GM23338 (cell line): ENCODE data around the gene CMIP. TPM values are rescaled to one million over a fixed set of nuclear protein-coding genes. Genes with fewer than 3 reads are reported as not detected.

Experiments
- ATAC-seq: fragments of 200-7000 bp; cut with Tn5 transposase; 3 replicates; pipeline ENCODE4 v1.9.1; 2020
- DNase-seq: peaks from one replicate; pipeline ENCODE4 v3.0.0-alpha.2; 2015; ENCODE audit warnings: low spot score
- H2AFZ ChIP-seq: fragments of 200-600 bp; sonication (generic); 2 replicates; pipeline ENCODE4 v1.8.0; 2016; ENCODE audit warnings: antibody characterized with exemption, mild to moderate bottlenecking, moderate library complexity
- H3F3A ChIP-seq: fragments of 200-600 bp; sonication (generic); replicated peaks from 2 replicates; pipeline ENCODE4 v1.8.0; 2017; ENCODE audit warnings: antibody characterized with exemption, mixed run types, low read depth
- H3K27ac ChIP-seq: fragments of 200-600 bp; sonication (generic); 2 replicates; pipeline ENCODE4 v1.6.1; 2016; ENCODE audit warnings: low read depth
- H3K27me3 ChIP-seq: fragments of 200-600 bp; sonication (generic); 2 replicates; pipeline ENCODE4 v1.8.0; 2016; ENCODE audit warnings: mild to moderate bottlenecking, mixed run types, moderate library complexity; ENCODE audit not compliant: insufficient read depth
- H3K36me3 ChIP-seq: fragments of 200-600 bp; sonication (generic); 2 replicates; pipeline ENCODE4 v1.8.0; 2016; ENCODE audit warnings: mild to moderate bottlenecking; ENCODE audit not compliant: insufficient read depth
- H3K4me1 ChIP-seq: fragments of 200-600 bp; sonication (generic); 2 replicates; pipeline ENCODE4 v1.8.0; 2016; ENCODE audit warnings: mild to moderate bottlenecking, moderate library complexity; ENCODE audit not compliant: insufficient read depth
- H3K4me2 ChIP-seq: fragments of 200-600 bp; sonication (generic); 2 replicates; pipeline ENCODE4 v1.7.1; 2017; ENCODE audit warnings: mixed run types
- H3K4me3 ChIP-seq: fragments of 200-600 bp; sonication (generic); 2 replicates; pipeline ENCODE4 v1.6.1; 2016; ENCODE audit warnings: mixed run types
- H3K79me2 ChIP-seq: fragments of 200-600 bp; sonication (generic); replicated peaks from 2 replicates; pipeline ENCODE4 v1.8.0; 2017; ENCODE audit warnings: mild to moderate bottlenecking; ENCODE audit not compliant: insufficient read depth
- H3K9me2 ChIP-seq: fragments of 200-600 bp; sonication (generic); 2 replicates; pipeline ENCODE4 v1.8.0; 2017; ENCODE audit not compliant: insufficient read depth
- H4K20me1 ChIP-seq: fragments of 200-600 bp; sonication (generic); replicated peaks from 2 replicates; pipeline ENCODE4 v1.8.0; 2017; ENCODE audit warnings: mild to moderate bottlenecking; ENCODE audit not compliant: insufficient read depth
- H3K27ac Mint-ChIP-seq: 2 replicates; pipeline ENCODE4 v1.8.0; 2020; ENCODE audit warnings: inconsistent platforms, mild to moderate bottlenecking, moderate library complexity, mixed read lengths
- H3K27me3 Mint-ChIP-seq: 3 replicates; pipeline ENCODE4 v1.8.0; 2022; ENCODE audit warnings: low read depth, mild to moderate bottlenecking, moderate library complexity, mixed read lengths, inconsistent platforms; ENCODE audit not compliant: insufficient read depth, poor library complexity
- H3K36me3 Mint-ChIP-seq: 3 replicates; pipeline ENCODE4 v1.8.0; 2021; ENCODE audit warnings: low read depth, mild to moderate bottlenecking, inconsistent platforms, moderate library complexity, mixed read lengths
- H3K4me1 Mint-ChIP-seq: 3 replicates; pipeline ENCODE4 v1.8.0; 2020; ENCODE audit warnings: mild to moderate bottlenecking, inconsistent platforms, mixed read lengths
- H3K4me3 Mint-ChIP-seq: 3 replicates; pipeline ENCODE4 v1.8.0; 2021; ENCODE audit warnings: moderate library complexity, mild to moderate bottlenecking, inconsistent platforms, mixed read lengths
- H3K9me3 Mint-ChIP-seq: 3 replicates; pipeline ENCODE4 v1.8.0; 2020; ENCODE audit warnings: moderate library complexity, mild to moderate bottlenecking, inconsistent platforms, mixed read lengths
- CREB1 ChIP-seq: fragments of 250-450 bp; sonication (Bioruptor Pico); IDR thresholded peaks from 2 replicates; pipeline ENCODE4 v1.5.0; 2020; ENCODE audit warnings: low read depth, mild to moderate bottlenecking, moderate library complexity
- CTCF ChIP-seq, 2 experiments: fragments of 200-600 bp in 1 of 2; sonication (generic) in 1 of 2; conservative IDR thresholded peaks; 2 replicates each; pipeline versions ENCODE4 v1.5.1 to v1.6.1; 2016 to 2017; ENCODE audit warnings: antibody characterized with exemption in 2 of 2, low read depth in 2 of 2, mild to moderate bottlenecking in 2 of 2, moderate library complexity in 1 of 2
- ETS1 ChIP-seq: IDR thresholded peaks from 2 replicates; pipeline ENCODE4 v1.6.1; 2016; ENCODE audit warnings: antibody characterized with exemption
- EZH2 ChIP-seq: fragments of 200-600 bp; sonication (generic); IDR thresholded peaks from one replicate; pipeline ENCODE4 v1.8.0; 2017; ENCODE audit warnings: antibody characterized with exemption, mild to moderate bottlenecking, low read depth; ENCODE audit not compliant: unreplicated experiment
- EZH2phosphoT487 ChIP-seq: fragments of 200-600 bp; sonication (generic); IDR thresholded peaks from one replicate; pipeline ENCODE4 v1.8.1; 2018; ENCODE audit warnings: antibody characterized with exemption; ENCODE audit not compliant: unreplicated experiment
- POLR2AphosphoS5 ChIP-seq: IDR thresholded peaks from 2 replicates; pipeline ENCODE4 v1.6.1; 2016; ENCODE audit warnings: antibody characterized with exemption, low read depth
- REST ChIP-seq: IDR thresholded peaks from one replicate; pipeline ENCODE4 v1.6.1; 2018; ENCODE audit warnings: antibody characterized with exemption; ENCODE audit not compliant: unreplicated experiment
- ZNF331 ChIP-seq: fragments of 250-450 bp; sonication (Bioruptor Pico); IDR thresholded peaks from 2 replicates; pipeline ENCODE4 v1.5.0; 2020; ENCODE audit warnings: low read depth, mild to moderate bottlenecking, moderate library complexity
- ZNF462 ChIP-seq: fragments of 250-450 bp; sonication (Bioruptor Pico); IDR thresholded peaks from 2 replicates; pipeline ENCODE4 v1.5.0; 2020; ENCODE audit warnings: mild to moderate bottlenecking, moderate library complexity
- polyA plus RNA-seq: library from polyadenylated mRNA; unstranded; fragments of >200 nt; fragmentation: Nextera tagmentation; extraction: Ambion mirVana; gene quantifications from 2 replicates; pipeline ENCODE4 v1.2.1, GENCODE V29; 2016
- total RNA-seq: library from RNA; depleted of rRNA; stranded (reverse); fragments of >200 nt; shearing (Covaris generic); gene quantifications from 2 replicates; pipeline ENCODE4 v1.2.3, GENCODE V29; 2014

The CMIP gene
- total and polyA plus RNA-seq, 2 experiments from 2014 or later = 9.5 to 62.3 TPM

GRCh38 chr16:81530296-81530721 is 85.7 kb downstream of the CMIP start:
- Mint-ChIP-seq H3K27ac (no peak overlapping the region; the same call in 1 of the 2 replicates), H3K4me3 (no peak overlapping the region), H3K4me1 (peaks cover 20% of the 10 kb centered on the region), H3K36me3 (peaks cover 20% of the 10 kb centered on the region), H3K27me3 (no peaks in the 10 kb centered on the region), H3K9me3 (no peaks in the 10 kb centered on the region; the same call in 2 of the 3 replicates)
- Histone ChIP-seq H3K4me3 (no peak overlapping the region), H3K9me2 (no peaks in the 10 kb centered on the region), H3F3A (no peaks in the 10 kb centered on the region), H3K27ac (no peak overlapping the region), H3K79me2 (peaks cover 97% of the 10 kb centered on the region), H3K4me1 (peaks cover 17% of the 10 kb centered on the region; the same call in 1 of the 2 replicates), H3K27me3 (no peaks in the 10 kb centered on the region), H2AFZ (no peak overlapping the region), H3K4me2 (peak overlapping the region; percentile 26; the same call in 1 of the 2 replicates), H3K36me3 (no peaks in the 10 kb centered on the region), H4K20me1 (peaks cover 46% of the 10 kb centered on the region)
- no peak for DNase-seq
- TF ChIP-seq POLR2AphosphoS5 (no peak), ZNF331 (CRISPR knock-in tag) (no peak), CREB1 (CRISPR knock-in tag) (no peak), EZH2 (no peak), ETS1 (no peak), EZH2phosphoT487 (no peak), CTCF (conservative IDR thresholded peaks at IDR 0.05; ENCODE audit: low read depth in 2 of 2) (no peak), REST (no peak), ZNF462 (no peak)
- no peak for ATAC-seq
